ENCODE measurements around the gene ARHGDIA. TPM values are rescaled to one million over a fixed set of nuclear protein-coding genes. Genes with fewer than 3 reads are reported as not detected.

Gene ARHGDIA
- total and polyA plus RNA-seq, 2 of the 8 experiments (the other 6 are each of a cell fraction or from before 2014, with no cell fraction given) = 62.4 to 217 TPM

GRCh38 chr17:81889602-81890001 is 18.5 kb upstream of the ARHGDIA start:
- no peak overlapping the region for H2BK15ac ChIP-seq (ENCODE audit: low read length)
- H4K91ac ChIP-seq (replicated peaks; ENCODE audit: insufficient read length, low read length) = no peak overlapping the region
- FAIRE-seq (no peak), DNase-seq (ENCODE audit: low read depth in 1 of 2, low spot score in 2 of 2) (no peak)
- peaks cover 0 to 3% (median 2%) of the 10 kb centered on the region in 4 experiments; a peak in 5 of 7 replicates for H3K4me1 ChIP-seq (replicated peaks in 1 of 4; ENCODE audit: control insufficient read depth in 3 of 4, insufficient read depth in 4 of 4, low read length in 3 of 4)
- no peak overlapping the region for H2BK20ac ChIP-seq (ENCODE audit: low read length)
- no peak overlapping the region for H2BK5ac ChIP-seq (ENCODE audit: low read depth, low read length)
- peaks cover 5% of the 10 kb centered on the region; the same call in 1 of the 2 replicates for H3K23me2 ChIP-seq (ENCODE audit: low read depth, low read length)
- H3K36me3 ChIP-seq (ENCODE audit: control insufficient read depth in 2 of 4, insufficient read depth in 4 of 4, low read length in 3 of 4) = peaks cover 28 to 50% (median 36%) of the 10 kb centered on the region in 4 experiments
- peak overlapping the region in 1 of 2 experiments; percentile 75; a peak in 1 of 4 replicates for H3K4me2 ChIP-seq (ENCODE audit: insufficient read depth in 1 of 2, low read depth in 2 of 2, low read length in 2 of 2)
- H2BK120ac ChIP-seq (replicated peaks; ENCODE audit: low read depth, low read length) = no peak overlapping the region
- H3K79me1 ChIP-seq (ENCODE audit: low read depth, low read length) = peaks cover 18% of the 10 kb centered on the region
- H3K23ac ChIP-seq (ENCODE audit: insufficient read length) = no peak overlapping the region
- CTCF ChIA-PET (ENCODE audit: partially characterized antibody) = no interaction called here
- no peak overlapping the region for H3K27ac ChIP-seq (ENCODE audit: low read depth, low read length)
- WGBS, 2 experiments (ENCODE audit: extremely low coverage in 1 of 2, insufficient coverage in 1 of 2, insufficient read length in 1 of 2, insufficient replicate concordance in 2 of 2, low coverage in 1 of 2, low lambda C conversion rate in 2 of 2, missing lambda C conversion rate in 1 of 2) = 96% methylated on average over 9 of the region's 9 CpGs; no CpG with 5 or more reads in 1 of the 2 experiments
- H2AK5ac ChIP-seq (ENCODE audit: low read depth, low read length) = no peak overlapping the region
- POLR2A ChIA-PET (ENCODE audit: partially characterized antibody) = interaction anchor here (0.6 to 12.3 kb wide), 10 partner anchors 13 to 181 kb away, joined by 3 to 151 read pairs (median 4); partner anchors contain the start of gene ARHGDIA
- peaks cover 8 to 41% of the 10 kb centered on the region in 2 experiments for H3K79me2 ChIP-seq (ENCODE audit: control insufficient read depth in 1 of 2, insufficient read depth in 2 of 2, low read length in 2 of 2)
- peak overlapping the region in 1 of 4 experiments; percentile 89; a peak in 3 of 8 replicates for H3K4me3 ChIP-seq (ENCODE audit: extremely low read depth in 1 of 4, insufficient read depth in 2 of 4, low read depth in 3 of 4, low read length in 4 of 4)
- H3K14ac ChIP-seq (ENCODE audit: insufficient read length) = no peak overlapping the region
- H4K8ac ChIP-seq (ENCODE audit: extremely low read depth, insufficient read depth, low read length) = no peak overlapping the region
- H3K9ac ChIP-seq (replicated peaks in 1 of 4; ENCODE audit: extremely low read depth in 1 of 4, low read depth in 3 of 4, low read length in 3 of 4) = no peak overlapping the region
- H3K56ac ChIP-seq (replicated peaks; ENCODE audit: insufficient read length, low read depth, low read length) = no peak overlapping the region
- no peak overlapping the region for H2AFZ ChIP-seq (ENCODE audit: low read length)
- no peaks in the 10 kb centered on the region for H3K9me3 ChIP-seq (ENCODE audit: insufficient read depth in 2 of 2, low read depth in 1 of 2, low read length in 1 of 2)
- no peaks in the 10 kb centered on the region for H3K27me3 ChIP-seq (replicated peaks in 1 of 4; ENCODE audit: control insufficient read depth in 3 of 4, extremely low read depth in 1 of 4, insufficient read depth in 3 of 4, low read length in 3 of 4)
- H2BK12ac ChIP-seq (ENCODE audit: low read depth, low read length) = peak overlapping the region; percentile 39; the same call in 1 of the 2 replicates
- H3K4ac ChIP-seq (replicated peaks; ENCODE audit: insufficient read length, low read depth, low read length) = no peak overlapping the region
- H3K18ac ChIP-seq (ENCODE audit: extremely low read depth, low read length) = no peak overlapping the region
- peaks cover 17 to 23% of the 10 kb centered on the region in 2 experiments for H4K20me1 ChIP-seq (replicated peaks in 1 of 2; ENCODE audit: control insufficient read depth in 1 of 2, insufficient read depth in 2 of 2, low read length in 2 of 2)
- H4K5ac ChIP-seq (ENCODE audit: insufficient read length, low read depth, low read length) = no peak overlapping the region
- TF ChIP-seq ASH2L (IDR thresholded peaks at IDR 0.05; ENCODE audit: low read length) = no peak
- TF ChIP-seq SUZ12 (IDR thresholded peaks at IDR 0.05; ENCODE audit: low read length) = no peak
- TF ChIP-seq SIX5 (IDR thresholded peaks at IDR 0.05; ENCODE audit: low read depth, low read length) = no peak
- no peak for TF ChIP-seq KDM1A (IDR thresholded peaks at IDR 0.05; ENCODE audit: borderline replicate concordance, low read length)
- TF ChIP-seq ATF2 (IDR thresholded peaks at IDR 0.05; ENCODE audit: low read length) = no peak
- TF ChIP-seq CBX8 (IDR thresholded peaks at IDR 0.05; ENCODE audit: borderline replicate concordance, low read depth, low read length) = no peak
- no peak for TF ChIP-seq TEAD4 (IDR thresholded peaks at IDR 0.05; ENCODE audit: low read depth, low read length)
- no peak for TF ChIP-seq SRF (IDR thresholded peaks at IDR 0.05; ENCODE audit: low read depth, low read length)
- no peak for TF ChIP-seq YY1 (IDR thresholded peaks at IDR 0.05; ENCODE audit: low read depth, low read length)
- TF ChIP-seq SP2 (IDR thresholded peaks at IDR 0.05; ENCODE audit: low read length) = no peak
- TF ChIP-seq RAD21 (IDR thresholded peaks at IDR 0.05 in 1 of 2, conservative IDR thresholded peaks at IDR 0.05 in 1 of 2; ENCODE audit: low read depth in 2 of 2, low read length in 2 of 2) = no peak
- TF ChIP-seq TCF12 (IDR thresholded peaks at IDR 0.05; ENCODE audit: low read depth, low read length) = no peak
- TF ChIP-seq RFX5 (IDR thresholded peaks at IDR 0.05; ENCODE audit: borderline replicate concordance, low read depth, low read length) = no peak
